ENCODE results near the gene SMARCA1. TPM values are rescaled to one million over a fixed set of nuclear protein-coding genes. Genes with fewer than 3 reads are reported as not detected.

The SMARCA1 gene
- total and polyA plus RNA-seq, 2 experiments from 2014 or later = 30.1 to 51.8 TPM

DNA sequence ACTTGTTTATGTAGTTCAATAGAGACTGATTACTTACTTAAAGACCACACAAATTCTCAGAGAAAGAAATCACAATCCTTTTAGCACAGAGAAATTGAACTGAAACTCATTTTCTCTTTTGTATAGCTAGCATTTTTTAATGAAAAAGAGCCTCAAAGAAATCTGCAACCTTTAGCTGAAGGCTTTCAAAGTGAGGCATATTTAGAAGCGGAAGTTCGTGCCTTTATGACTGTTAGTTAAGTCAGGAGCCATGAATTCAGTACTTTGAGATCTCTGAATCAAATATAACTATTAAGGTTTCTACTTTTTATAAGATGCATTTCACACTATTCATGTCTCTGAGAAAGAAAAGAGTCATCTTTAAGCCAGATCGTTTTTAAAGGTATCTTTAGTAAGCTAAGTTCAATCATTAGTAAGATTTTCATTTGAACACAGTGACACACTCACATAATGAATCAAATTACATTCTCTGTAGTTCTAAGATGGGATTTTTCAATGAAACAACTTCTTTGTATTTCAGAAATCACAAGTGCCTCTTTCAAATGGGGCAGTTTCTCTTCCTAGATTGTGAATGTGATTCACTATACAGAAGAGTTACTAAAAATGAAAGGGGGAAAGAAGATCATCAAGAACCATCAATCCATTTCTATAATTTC lies 61.4 kb downstream of the SMARCA1 start (continued):
- TF ChIP-seq JUNB (IDR thresholded peaks at IDR 0.05; ENCODE audit: unreplicated experiment) (no peak), ZNF331 (CRISPR knock-in tag; IDR thresholded peaks at IDR 0.05; ENCODE audit: low read depth) (no peak), POLR2AphosphoS5 (IDR thresholded peaks at IDR 0.05; ENCODE audit: low read depth) (no peak), NANOG (IDR thresholded peaks at IDR 0.05; ENCODE audit: borderline replicate concordance) (no peak), CREB1 (CRISPR knock-in tag; IDR thresholded peaks at IDR 0.05; ENCODE audit: low read depth) (no peak), EZH2 (IDR thresholded peaks at IDR 0.05; ENCODE audit: low read depth, unreplicated experiment) (no peak)
- TF ChIP-seq, protein P1, sequence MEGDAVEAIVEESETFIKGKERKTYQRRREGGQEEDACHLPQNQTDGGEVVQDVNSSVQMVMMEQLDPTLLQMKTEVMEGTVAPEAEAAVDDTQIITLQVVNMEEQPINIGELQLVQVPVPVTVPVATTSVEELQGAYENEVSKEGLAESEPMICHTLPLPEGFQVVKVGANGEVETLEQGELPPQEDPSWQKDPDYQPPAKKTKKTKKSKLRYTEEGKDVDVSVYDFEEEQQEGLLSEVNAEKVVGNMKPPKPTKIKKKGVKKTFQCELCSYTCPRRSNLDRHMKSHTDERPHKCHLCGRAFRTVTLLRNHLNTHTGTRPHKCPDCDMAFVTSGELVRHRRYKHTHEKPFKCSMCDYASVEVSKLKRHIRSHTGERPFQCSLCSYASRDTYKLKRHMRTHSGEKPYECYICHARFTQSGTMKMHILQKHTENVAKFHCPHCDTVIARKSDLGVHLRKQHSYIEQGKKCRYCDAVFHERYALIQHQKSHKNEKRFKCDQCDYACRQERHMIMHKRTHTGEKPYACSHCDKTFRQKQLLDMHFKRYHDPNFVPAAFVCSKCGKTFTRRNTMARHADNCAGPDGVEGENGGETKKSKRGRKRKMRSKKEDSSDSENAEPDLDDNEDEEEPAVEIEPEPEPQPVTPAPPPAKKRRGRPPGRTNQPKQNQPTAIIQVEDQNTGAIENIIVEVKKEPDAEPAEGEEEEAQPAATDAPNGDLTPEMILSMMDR (conservative IDR thresholded peaks at IDR 0.05; ENCODE audit: low read depth in 2 of 2) = no peak
- TF ChIP-seq, protein P2, sequence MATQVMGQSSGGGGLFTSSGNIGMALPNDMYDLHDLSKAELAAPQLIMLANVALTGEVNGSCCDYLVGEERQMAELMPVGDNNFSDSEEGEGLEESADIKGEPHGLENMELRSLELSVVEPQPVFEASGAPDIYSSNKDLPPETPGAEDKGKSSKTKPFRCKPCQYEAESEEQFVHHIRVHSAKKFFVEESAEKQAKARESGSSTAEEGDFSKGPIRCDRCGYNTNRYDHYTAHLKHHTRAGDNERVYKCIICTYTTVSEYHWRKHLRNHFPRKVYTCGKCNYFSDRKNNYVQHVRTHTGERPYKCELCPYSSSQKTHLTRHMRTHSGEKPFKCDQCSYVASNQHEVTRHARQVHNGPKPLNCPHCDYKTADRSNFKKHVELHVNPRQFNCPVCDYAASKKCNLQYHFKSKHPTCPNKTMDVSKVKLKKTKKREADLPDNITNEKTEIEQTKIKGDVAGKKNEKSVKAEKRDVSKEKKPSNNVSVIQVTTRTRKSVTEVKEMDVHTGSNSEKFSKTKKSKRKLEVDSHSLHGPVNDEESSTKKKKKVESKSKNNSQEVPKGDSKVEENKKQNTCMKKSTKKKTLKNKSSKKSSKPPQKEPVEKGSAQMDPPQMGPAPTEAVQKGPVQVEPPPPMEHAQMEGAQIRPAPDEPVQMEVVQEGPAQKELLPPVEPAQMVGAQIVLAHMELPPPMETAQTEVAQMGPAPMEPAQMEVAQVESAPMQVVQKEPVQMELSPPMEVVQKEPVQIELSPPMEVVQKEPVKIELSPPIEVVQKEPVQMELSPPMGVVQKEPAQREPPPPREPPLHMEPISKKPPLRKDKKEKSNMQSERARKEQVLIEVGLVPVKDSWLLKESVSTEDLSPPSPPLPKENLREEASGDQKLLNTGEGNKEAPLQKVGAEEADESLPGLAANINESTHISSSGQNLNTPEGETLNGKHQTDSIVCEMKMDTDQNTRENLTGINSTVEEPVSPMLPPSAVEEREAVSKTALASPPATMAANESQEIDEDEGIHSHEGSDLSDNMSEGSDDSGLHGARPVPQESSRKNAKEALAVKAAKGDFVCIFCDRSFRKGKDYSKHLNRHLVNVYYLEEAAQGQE (IDR thresholded peaks at IDR 0.05; ENCODE audit: unreplicated experiment) = no peak

DNA sequence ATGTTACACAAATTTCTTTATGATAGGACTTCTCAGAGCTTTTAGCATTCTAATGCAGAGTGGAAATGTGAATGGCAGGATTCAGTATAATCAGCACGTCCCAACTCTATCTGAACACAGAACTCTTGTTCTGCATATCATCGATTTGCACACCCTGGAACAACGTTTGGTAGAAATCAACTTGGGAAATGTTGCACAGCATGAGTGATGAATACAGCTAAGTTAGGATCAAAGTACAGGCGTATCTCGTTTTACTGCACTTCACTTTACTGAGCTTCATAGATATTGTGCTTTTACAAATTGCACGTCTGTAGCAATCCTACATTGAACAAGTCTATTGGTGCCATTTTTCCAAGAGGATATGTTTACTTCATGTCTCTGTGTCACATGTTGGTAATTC lies 70.8 kb downstream of the SMARCA1 start:
- Histone ChIP-seq H3K79me2 (replicated peaks; ENCODE audit: insufficient read depth) (no peaks in the 10 kb centered on the region), H3K27me3 (ENCODE audit: insufficient read depth) (no peaks in the 10 kb centered on the region), H3K36me3 (ENCODE audit: insufficient read depth) (no peaks in the 10 kb centered on the region), H2AFZ (no peak overlapping the region), H3K9me2 (ENCODE audit: insufficient read depth) (no peaks in the 10 kb centered on the region), H3F3A (replicated peaks; ENCODE audit: low read depth) (no peaks in the 10 kb centered on the region), H3K27ac (ENCODE audit: low read depth) (no peak overlapping the region), H3K4me2 (no peak overlapping the region), H4K20me1 (replicated peaks; ENCODE audit: insufficient read depth) (no peaks in the 10 kb centered on the region), H3K4me3 (no peak overlapping the region), H3K4me1 (ENCODE audit: insufficient read depth) (0 out of 2 replicates have a peak, but pooled peaks cover 2% of the 10 kb centered on the region)
- Mint-ChIP-seq H3K36me3 (ENCODE audit: low read depth) (peaks cover 12% of the 10 kb centered on the region; the same call in 2 of the 3 replicates), H3K27me3 (ENCODE audit: insufficient read depth, low read depth, poor library complexity) (peaks cover 1% of the 10 kb centered on the region), H3K4me3 (no peak overlapping the region), H3K4me1 (no peaks in the 10 kb centered on the region; the same call in 2 of the 3 replicates), H3K27ac (no peak overlapping the region), H3K9me3 (no peaks in the 10 kb centered on the region)
- ATAC-seq (no peak), DNase-seq (ENCODE audit: low spot score) (no peak)
- no peak for TF ChIP-seq ZNF114 (CRISPR knock-in tag; IDR thresholded peaks at IDR 0.05)
- TF ChIP-seq POLR2AphosphoS5 (IDR thresholded peaks at IDR 0.05; ENCODE audit: low read depth) = no peak
- TF ChIP-seq, protein P1 (conservative IDR thresholded peaks at IDR 0.05; ENCODE audit: low read depth in 2 of 2) = no peak
- no peak for TF ChIP-seq STAT1 (IDR thresholded peaks at IDR 0.05; ENCODE audit: unreplicated experiment)
- TF ChIP-seq, protein P3, sequence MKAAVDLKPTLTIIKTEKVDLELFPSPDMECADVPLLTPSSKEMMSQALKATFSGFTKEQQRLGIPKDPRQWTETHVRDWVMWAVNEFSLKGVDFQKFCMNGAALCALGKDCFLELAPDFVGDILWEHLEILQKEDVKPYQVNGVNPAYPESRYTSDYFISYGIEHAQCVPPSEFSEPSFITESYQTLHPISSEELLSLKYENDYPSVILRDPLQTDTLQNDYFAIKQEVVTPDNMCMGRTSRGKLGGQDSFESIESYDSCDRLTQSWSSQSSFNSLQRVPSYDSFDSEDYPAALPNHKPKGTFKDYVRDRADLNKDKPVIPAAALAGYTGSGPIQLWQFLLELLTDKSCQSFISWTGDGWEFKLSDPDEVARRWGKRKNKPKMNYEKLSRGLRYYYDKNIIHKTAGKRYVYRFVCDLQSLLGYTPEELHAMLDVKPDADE (IDR thresholded peaks at IDR 0.05) = no peak
